HFF-Myc (cell line): ENCODE results near the gene ARSB.
A peak's percentile ranks its signal among the peaks of the same experiment; 100 is the strongest.
"Not testable (repeated sequence)": the region's sequence is repeated elsewhere in the genome, so short reads cannot be mapped to it uniquely, and the experiment has no call there.

Experiments used
- DNase-seq: peaks from one replicate; pipeline ENCODE4 v3.0.0-alpha.2; 2011; ENCODE audit warnings: low read depth; ENCODE audit errors: extremely low read depth
- H3K4me3 ChIP-seq: replicated peaks from 2 replicates; pipeline ENCODE4 v1.5.1; 2011; ENCODE audit warnings: low read depth, mild to moderate bottlenecking, control low read depth, low read length
- TF ChIP-seq, protein P1 (sequence below): IDR thresholded peaks from 2 replicates; pipeline ENCODE4 v1.5.1; 2012; ENCODE audit warnings: mild to moderate bottlenecking, low read depth, low read length, control low read depth; ENCODE audit errors: missing control alignments

The ARSB gene

DNA sequence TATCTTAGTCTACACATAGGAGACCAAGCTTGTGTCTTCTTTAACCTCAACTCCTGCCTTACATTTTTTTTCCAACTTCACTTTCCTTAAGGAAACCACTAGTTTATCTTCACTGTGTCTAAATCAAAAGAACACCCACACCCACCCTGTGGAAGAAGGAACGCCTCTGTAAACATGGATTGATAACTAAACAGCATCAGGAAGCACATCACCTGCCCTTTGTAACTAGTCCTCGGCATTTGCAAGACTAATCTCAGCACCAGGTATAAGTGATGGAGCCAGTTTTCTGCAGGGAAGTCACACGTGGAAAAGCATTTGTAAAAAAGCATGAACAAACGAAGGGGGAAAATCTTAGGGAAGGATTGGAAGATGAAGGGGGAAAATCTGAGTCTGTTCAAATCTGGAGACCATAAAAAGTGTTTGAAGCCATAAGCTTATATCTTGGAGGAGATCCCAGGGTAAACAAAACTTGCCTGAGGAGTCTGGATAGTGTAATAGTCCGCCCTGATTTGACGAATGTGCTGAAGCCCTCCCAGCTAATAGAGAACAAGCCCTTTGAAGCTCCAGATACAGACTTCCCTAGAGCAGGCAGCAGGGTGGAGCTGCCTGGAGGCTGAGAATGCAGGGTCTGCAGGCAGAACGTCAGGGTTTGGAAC is 219.2 kb downstream of the ARSB start:
- no peak for DNase-seq
- H3K4me3 ChIP-seq: no peak overlapping the region
- TF ChIP-seq, protein P1, sequence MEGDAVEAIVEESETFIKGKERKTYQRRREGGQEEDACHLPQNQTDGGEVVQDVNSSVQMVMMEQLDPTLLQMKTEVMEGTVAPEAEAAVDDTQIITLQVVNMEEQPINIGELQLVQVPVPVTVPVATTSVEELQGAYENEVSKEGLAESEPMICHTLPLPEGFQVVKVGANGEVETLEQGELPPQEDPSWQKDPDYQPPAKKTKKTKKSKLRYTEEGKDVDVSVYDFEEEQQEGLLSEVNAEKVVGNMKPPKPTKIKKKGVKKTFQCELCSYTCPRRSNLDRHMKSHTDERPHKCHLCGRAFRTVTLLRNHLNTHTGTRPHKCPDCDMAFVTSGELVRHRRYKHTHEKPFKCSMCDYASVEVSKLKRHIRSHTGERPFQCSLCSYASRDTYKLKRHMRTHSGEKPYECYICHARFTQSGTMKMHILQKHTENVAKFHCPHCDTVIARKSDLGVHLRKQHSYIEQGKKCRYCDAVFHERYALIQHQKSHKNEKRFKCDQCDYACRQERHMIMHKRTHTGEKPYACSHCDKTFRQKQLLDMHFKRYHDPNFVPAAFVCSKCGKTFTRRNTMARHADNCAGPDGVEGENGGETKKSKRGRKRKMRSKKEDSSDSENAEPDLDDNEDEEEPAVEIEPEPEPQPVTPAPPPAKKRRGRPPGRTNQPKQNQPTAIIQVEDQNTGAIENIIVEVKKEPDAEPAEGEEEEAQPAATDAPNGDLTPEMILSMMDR: no peak

DNA sequence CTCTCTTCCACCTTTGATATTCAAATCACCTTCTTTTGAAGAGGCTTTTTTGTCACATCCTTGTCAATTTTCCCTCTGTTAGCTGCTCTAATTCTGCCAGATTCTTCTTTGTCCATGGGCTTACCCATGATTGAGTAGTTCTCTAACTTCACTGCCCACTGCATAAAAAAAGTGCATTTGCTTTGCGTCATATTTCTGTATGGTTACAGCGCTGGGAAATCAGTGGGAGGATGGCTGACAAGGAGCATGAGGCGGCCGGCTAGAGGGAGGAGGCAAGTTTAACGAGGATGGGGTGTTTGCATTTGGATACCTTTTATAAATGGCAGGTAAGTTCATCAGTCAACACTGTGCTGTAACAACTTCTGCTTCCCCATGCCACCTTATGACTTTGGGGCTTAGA is 220.0 kb downstream of the ARSB start:
- no peak for DNase-seq
- TF ChIP-seq, protein P1: no peak
- H3K4me3 ChIP-seq: no peak overlapping the region

DNA sequence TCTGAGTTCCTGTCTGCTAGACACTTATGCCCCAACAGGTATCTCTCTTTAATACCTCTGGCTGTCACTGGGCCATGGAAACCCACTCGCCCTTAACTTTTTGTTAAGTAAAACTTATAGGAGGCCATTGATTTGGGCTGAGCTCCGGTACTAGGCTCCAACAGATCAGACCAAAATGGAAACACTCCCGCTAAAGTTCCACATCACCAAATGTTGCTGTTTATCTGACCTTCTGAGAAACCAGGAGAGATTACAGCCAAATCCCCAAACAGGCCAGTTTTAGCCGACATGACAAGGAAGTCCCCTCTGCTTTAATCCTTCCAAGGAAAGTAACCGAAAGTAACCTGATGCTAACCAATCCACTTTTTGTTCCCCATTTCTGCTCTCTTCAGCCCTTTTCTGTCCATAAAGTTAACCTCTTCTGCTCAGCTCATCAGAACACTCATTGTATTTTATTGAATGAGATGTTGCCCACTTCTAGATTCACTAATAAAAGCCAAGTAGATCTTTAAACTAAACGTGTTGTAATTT is 221.4 kb downstream of the ARSB start:
- H3K4me3 ChIP-seq: no peak overlapping the region
- TF ChIP-seq, protein P1: no peak
- no peak for DNase-seq

DNA sequence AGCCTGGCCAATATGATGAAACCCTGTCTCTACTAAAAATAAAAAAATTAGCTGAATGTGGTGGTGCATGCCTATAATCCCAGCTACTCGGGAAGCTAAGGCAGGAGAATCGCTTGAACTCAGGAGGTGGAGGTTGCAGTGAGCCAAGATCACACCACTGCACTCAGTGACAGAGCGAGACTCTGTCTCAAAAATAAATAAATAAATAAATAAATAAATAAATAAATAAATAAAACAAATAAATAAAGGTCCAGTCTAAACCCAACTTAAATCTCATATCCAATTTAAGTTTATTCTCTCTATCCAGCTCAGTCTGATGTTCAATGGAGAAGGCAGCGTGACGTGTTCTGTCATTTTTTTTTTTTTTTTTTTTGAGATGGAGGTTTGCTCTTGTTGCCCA is 222.4 kb downstream of the ARSB start:
- H3K4me3 ChIP-seq, DNase-seq: not testable (repeated sequence)

DNA sequence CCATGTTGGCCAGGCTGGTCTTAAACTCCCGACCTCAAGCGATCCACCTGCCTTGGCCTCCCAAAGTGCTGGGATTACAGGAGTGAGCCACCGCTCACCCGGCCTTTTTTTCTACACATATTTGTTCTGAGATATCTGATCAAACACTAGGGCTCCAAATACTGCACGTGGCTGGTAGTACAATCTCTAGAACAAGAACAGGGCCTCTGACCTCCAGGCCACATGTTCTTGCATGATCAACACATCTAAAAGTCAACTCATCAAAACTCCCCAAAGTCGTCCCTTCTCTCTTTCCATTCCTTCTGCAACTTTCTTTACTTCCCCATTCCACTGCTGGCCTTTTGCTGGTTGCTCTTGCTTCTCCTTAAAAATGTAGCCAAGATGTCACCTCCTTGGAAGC is 223.3 kb downstream of the ARSB start:
- DNase-seq: no peak
- TF ChIP-seq, protein P1: no peak
- H3K4me3 ChIP-seq: no peak overlapping the region

DNA sequence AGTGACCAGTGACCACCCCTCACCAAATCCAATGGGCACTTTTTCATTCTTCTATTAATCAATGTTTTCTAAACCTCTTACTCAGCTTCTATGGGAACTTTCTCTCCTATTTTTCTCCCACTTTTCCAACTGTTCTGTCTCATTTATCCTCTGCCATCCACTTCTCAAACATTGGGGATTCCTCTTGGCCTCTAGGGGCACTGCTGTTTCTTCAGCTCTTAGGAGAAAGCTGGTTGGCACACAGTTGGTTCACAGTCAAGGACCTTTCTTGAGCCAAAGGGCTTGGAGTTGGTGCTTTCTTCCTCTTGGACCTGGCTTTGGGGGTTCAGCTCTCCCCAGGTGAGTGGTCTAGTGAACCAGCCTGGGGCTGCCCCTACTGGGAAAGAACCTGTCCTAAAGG is 224.3 kb downstream of the ARSB start:
- TF ChIP-seq, protein P1: peak; percentile 50
- DNase-seq: no peak
- no peak overlapping the region for H3K4me3 ChIP-seq

DNA sequence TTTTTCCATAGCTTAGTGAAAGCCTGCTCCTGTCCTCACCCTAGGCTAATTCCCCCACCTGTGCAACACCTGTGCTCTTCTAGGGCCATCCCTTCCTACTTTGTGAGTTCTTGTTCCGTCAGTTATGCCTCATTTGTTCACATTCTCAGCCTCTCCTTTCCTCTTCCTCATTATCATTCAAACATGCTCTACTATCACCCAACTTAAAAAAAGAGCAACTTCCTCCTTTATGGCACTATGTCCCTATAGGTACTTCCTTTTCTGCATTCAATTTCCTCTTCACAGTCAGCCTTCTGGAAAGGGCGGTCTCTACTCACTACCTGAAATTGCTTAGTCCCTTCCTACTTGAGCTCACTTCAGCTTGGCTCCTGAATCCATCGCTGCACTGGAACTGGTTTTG is 224.7 kb downstream of the ARSB start:
- TF ChIP-seq, protein P1: no peak
- DNase-seq: no peak
- no peak overlapping the region for H3K4me3 ChIP-seq
